OCI-LY1 (cell line): ENCODE results near the gene MMP10.

Source experiments
- H2AFZ ChIP-seq: fragments of 200-600 bp; sonication (generic), shearing (Covaris generic); 2 replicates; pipeline ENCODE4 v1.6.0; 2014; ENCODE audit warnings: antibody characterized with exemption, mild to moderate bottlenecking, low read length
- H3F3A ChIP-seq: fragments of 200-600 bp; sonication (generic), shearing (Covaris generic); 2 replicates; pipeline ENCODE4 v1.6.0; 2014; ENCODE audit warnings: mild to moderate bottlenecking, antibody characterized with exemption, low read length, moderate library complexity; ENCODE audit not compliant: insufficient read depth
- H3K27ac ChIP-seq: fragments of 200-600 bp; sonication (generic); 2 replicates; pipeline ENCODE4 v1.5.1; 2014; ENCODE audit warnings: low read length, mixed run types, mild to moderate bottlenecking, low read depth; ENCODE audit not compliant: poor library complexity, severe bottlenecking
- H3K27me3 ChIP-seq: fragments of 200-600 bp; sonication (generic); 2 replicates; pipeline ENCODE4 v1.6.0; 2014; ENCODE audit warnings: antibody characterized with exemption, mild to moderate bottlenecking, low read length, moderate library complexity; ENCODE audit not compliant: insufficient read depth
- H3K36me3 ChIP-seq: fragments of 200-600 bp; sonication (generic); 2 replicates; pipeline ENCODE4 v1.6.1; 2014; ENCODE audit warnings: mild to moderate bottlenecking, antibody characterized with exemption, low read length, moderate library complexity, mixed read lengths; ENCODE audit not compliant: insufficient read depth
- H3K4me1 ChIP-seq: fragments of 200-600 bp; sonication (generic); 2 replicates; pipeline ENCODE4 v1.5.1; 2014; ENCODE audit warnings: mild to moderate bottlenecking, low read length, moderate library complexity; ENCODE audit not compliant: insufficient read depth, severe bottlenecking
- H3K4me2 ChIP-seq: fragments of 200-600 bp; sonication (generic), shearing (Covaris generic); 2 replicates; pipeline ENCODE4 v1.6.1; 2014; ENCODE audit warnings: low read length
- H3K4me3 ChIP-seq: fragments of 200-600 bp; sonication (generic); 2 replicates; pipeline ENCODE4 v1.5.1; 2014; ENCODE audit warnings: low read length, low read depth, mild to moderate bottlenecking, mixed read lengths; ENCODE audit not compliant: poor library complexity, severe bottlenecking
- H3K79me2 ChIP-seq: fragments of 200-600 bp; shearing (Covaris generic); 2 replicates; pipeline ENCODE4 v1.6.1; 2016; ENCODE audit warnings: mixed run types, low read length, mixed read lengths; ENCODE audit not compliant: insufficient read depth
- H3K9ac ChIP-seq: fragments of 200-600 bp; sonication (generic), shearing (Covaris generic); 2 replicates; pipeline ENCODE4 v1.6.1; 2014; ENCODE audit warnings: mild to moderate bottlenecking, low read length, mixed read lengths
- H3K9me2 ChIP-seq: fragments of 200-600 bp; sonication (generic), shearing (Covaris generic); 2 replicates; pipeline ENCODE4 v1.6.1; 2014; ENCODE audit warnings: low read depth, mild to moderate bottlenecking, low read length, mixed read lengths
- H3K9me3 ChIP-seq: fragments of 200-600 bp; shearing (Covaris generic); 2 replicates; pipeline ENCODE4 v1.6.1; 2014; ENCODE audit warnings: low read length, mixed read lengths
- H4K20me1 ChIP-seq: fragments of 200-600 bp; sonication (generic), shearing (Covaris generic); 2 replicates; pipeline ENCODE4 v1.6.0; 2016; ENCODE audit warnings: mild to moderate bottlenecking, low read length; ENCODE audit not compliant: insufficient read depth
- CTCF ChIP-seq: fragments of 200-600 bp; sonication (generic), shearing (Covaris generic); IDR thresholded peaks from 2 replicates; pipeline ENCODE4 v1.5.1; 2017; ENCODE audit warnings: mild to moderate bottlenecking, antibody characterized with exemption, low read length, moderate library complexity, mixed read lengths
- EZH2 ChIP-seq: fragments of 200-600 bp; sonication (generic), shearing (Covaris generic); IDR thresholded peaks from 2 replicates; pipeline ENCODE4 v1.8.0; 2017; ENCODE audit warnings: borderline replicate concordance, mixed run types, mild to moderate bottlenecking, antibody characterized with exemption, low read length, moderate library complexity, mixed read lengths

The MMP10 gene

GRCh38 chr11:102729849-102730815, 50.3 kb downstream of the MMP10 start:
- Histone ChIP-seq H3K4me2 (no peak overlapping the region), H2AFZ (no peak overlapping the region)
- TF ChIP-seq CTCF (no peak), EZH2 (no peak)

GRCh38 chr11:102727890-102728289, 52.5 kb downstream of the MMP10 start:
- H3K9me3 ChIP-seq, result no peaks in the 10 kb centered on the region
- H3K27me3 ChIP-seq, result no peaks in the 10 kb centered on the region; the same call in 1 of the 2 replicates
- no peak for TF ChIP-seq EZH2
- TF ChIP-seq CTCF, result no peak

More at GRCh38 chr11:102729849-102730815, 50.3 kb downstream of the MMP10 start:
- Histone ChIP-seq H3K9me2 (no peaks in the 10 kb centered on the region), H3K79me2 (no peaks in the 10 kb centered on the region), H3K27ac (no peak overlapping the region), H3K9ac (no peak overlapping the region), H3K4me1 (no peaks in the 10 kb centered on the region), H3K9me3 (no peaks in the 10 kb centered on the region), H3K27me3 (no peaks in the 10 kb centered on the region; the same call in 1 of the 2 replicates), H3F3A (no peaks in the 10 kb centered on the region), H3K36me3 (no peaks in the 10 kb centered on the region), H3K4me3 (no peak overlapping the region), H4K20me1 (no peaks in the 10 kb centered on the region)

GRCh38 chr11:102724904-102725500, 55.4 kb downstream of the MMP10 start, which contains the start of gene MMP8:
Gene MMP8, minus strand, starts transcription at chr11:102724954. Its CDS starts 99 bp downstream, at chr11:102724855.
- Histone ChIP-seq H3K9me2 (no peaks in the 10 kb centered on the region), H3K9me3 (no peaks in the 10 kb centered on the region), H3K36me3 (no peaks in the 10 kb centered on the region), H3K4me1 (no peaks in the 10 kb centered on the region), H3K9ac (no peak within 1 kb of the TSS), H2AFZ (no peak within 1 kb of the TSS), H3F3A (no peaks in the 10 kb centered on the region), H3K27ac (no peak within 1 kb of the TSS), H4K20me1 (no peaks in the 10 kb centered on the region), H3K79me2 (no peaks in the 10 kb centered on the region), H3K4me2 (no peak within 1 kb of the TSS), H3K27me3 (no peaks in the 10 kb centered on the region; the same call in 1 of the 2 replicates), H3K4me3 (no peak within 1 kb of the TSS)
- no peak for TF ChIP-seq EZH2

More at GRCh38 chr11:102727890-102728289, 52.5 kb downstream of the MMP10 start:
- Histone ChIP-seq H2AFZ (no peak overlapping the region), H3F3A (no peaks in the 10 kb centered on the region), H3K9ac (no peak overlapping the region), H4K20me1 (no peaks in the 10 kb centered on the region), H3K4me3 (no peak overlapping the region), H3K36me3 (no peaks in the 10 kb centered on the region), H3K4me1 (no peaks in the 10 kb centered on the region), H3K4me2 (no peak overlapping the region), H3K79me2 (no peaks in the 10 kb centered on the region), H3K9me2 (no peaks in the 10 kb centered on the region), H3K27ac (no peak overlapping the region)
